Coronary artery (tissue), 2 donors: ENCODE results near the gene SNRNP25.

Experiments
- DNase-seq: peaks from one replicate; pipeline ENCODE4 v3.0.0-alpha.2; 2017; ENCODE audit warnings: low spot score
- H3K27ac ChIP-seq, 2 donors: fragments of 200-600 bp; sonication (generic); one replicate each; pipeline ENCODE4 v1.5.1; 2016 to 2019
- H3K4me3 ChIP-seq: fragments of 200-600 bp; sonication (generic); 2 replicates; pipeline ENCODE4 v1.5.1; 2016; ENCODE audit warnings: mild to moderate bottlenecking, moderate library complexity
- TF ChIP-seq, protein P1 (sequence below): fragments of 200-600 bp; sonication (generic); IDR thresholded peaks from one replicate; pipeline ENCODE4 v1.5.1; 2019; ENCODE audit warnings: antibody characterized with exemption

Gene SNRNP25

GRCh38 chr16:38941-39892 lies 14.4 kb upstream of the SNRNP25 start:
- Histone ChIP-seq H3K27ac (no peak overlapping the region), H3K4me3 (no peak overlapping the region)
- TF ChIP-seq, protein P1, sequence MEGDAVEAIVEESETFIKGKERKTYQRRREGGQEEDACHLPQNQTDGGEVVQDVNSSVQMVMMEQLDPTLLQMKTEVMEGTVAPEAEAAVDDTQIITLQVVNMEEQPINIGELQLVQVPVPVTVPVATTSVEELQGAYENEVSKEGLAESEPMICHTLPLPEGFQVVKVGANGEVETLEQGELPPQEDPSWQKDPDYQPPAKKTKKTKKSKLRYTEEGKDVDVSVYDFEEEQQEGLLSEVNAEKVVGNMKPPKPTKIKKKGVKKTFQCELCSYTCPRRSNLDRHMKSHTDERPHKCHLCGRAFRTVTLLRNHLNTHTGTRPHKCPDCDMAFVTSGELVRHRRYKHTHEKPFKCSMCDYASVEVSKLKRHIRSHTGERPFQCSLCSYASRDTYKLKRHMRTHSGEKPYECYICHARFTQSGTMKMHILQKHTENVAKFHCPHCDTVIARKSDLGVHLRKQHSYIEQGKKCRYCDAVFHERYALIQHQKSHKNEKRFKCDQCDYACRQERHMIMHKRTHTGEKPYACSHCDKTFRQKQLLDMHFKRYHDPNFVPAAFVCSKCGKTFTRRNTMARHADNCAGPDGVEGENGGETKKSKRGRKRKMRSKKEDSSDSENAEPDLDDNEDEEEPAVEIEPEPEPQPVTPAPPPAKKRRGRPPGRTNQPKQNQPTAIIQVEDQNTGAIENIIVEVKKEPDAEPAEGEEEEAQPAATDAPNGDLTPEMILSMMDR: no peak
- no peak for DNase-seq

DNA sequence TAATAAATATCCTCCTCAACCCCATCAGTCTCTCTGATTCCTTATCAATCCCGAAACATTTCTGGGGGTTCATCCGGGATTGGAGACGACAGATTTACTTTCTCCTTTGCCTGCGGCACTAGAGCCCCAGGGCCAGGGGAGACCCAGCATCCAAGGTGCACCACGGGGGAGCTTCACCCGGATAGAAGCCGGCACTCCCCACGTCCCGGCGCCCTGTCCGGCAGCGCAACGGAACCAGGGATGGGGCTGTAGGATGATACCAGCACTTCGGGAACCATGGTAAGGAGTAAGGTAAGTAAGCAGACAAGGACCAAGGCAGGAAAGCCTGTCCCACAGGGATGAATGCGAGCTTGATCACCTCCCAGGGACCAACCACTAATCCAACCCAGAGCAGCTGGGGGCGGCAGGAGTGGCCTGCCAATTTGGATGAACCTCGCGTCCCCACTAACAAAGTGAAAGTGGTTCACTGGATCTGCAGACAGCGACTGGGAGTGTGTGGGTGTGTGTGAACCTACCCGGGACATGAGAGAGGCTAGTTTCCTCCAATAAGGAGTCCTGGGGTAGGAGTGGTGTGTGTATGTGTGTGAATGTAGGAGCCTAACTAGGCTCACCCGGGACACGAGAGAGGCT lies 12.1 kb upstream of the SNRNP25 start:
- no peak for DNase-seq
- Histone ChIP-seq H3K27ac (no peak overlapping the region), H3K4me3 (peak overlapping the region; percentile 6)
- TF ChIP-seq, protein P1: no peak

- no peak overlapping the region for H3K4me3 ChIP-seq
- DNase-seq: no peak
Measured at GRCh38 chr16:42069-42457, 11.6 kb upstream of the SNRNP25 start.

GRCh38 chr16:42691-43090 lies 10.9 kb upstream of the SNRNP25 start:
- Histone ChIP-seq H3K4me3 (no peak overlapping the region), H3K27ac (no peak overlapping the region)
- TF ChIP-seq, protein P1: no peak
- no peak for DNase-seq

More at GRCh38 chr16:42069-42457, 11.6 kb upstream of the SNRNP25 start:
- TF ChIP-seq, protein P1: no peak
- no peak overlapping the region for H3K27ac ChIP-seq

DNA sequence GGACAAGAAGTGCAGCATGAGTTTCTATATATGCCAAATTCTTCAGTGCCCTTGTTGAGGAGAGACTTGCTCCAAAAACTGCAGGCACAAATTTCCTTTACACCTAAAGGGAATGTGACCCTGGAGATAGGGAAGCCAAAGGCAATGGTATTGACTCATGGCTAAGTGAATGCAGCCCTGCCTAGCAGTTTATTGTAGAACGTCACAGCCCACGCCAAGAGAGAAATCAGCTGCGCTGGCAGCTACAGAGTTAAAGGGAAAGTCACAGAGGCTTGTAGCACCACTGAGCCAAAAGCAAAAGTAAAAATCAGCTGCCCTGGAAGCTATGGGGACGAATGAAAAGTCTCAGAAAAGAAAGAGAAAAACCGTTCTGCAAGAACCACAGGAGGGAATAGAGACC lies 10.3 kb upstream of the SNRNP25 start:
- DNase-seq: no peak
- H3K27ac ChIP-seq: no peak overlapping the region
- TF ChIP-seq, protein P1: no peak

GRCh38 chr16:44655-45054 lies 9.0 kb upstream of the SNRNP25 start:
- H3K4me3 ChIP-seq: no peak overlapping the region
- no peak overlapping the region for H3K27ac ChIP-seq
- DNase-seq: no peak
- TF ChIP-seq, protein P1: no peak

More for the DNA sequence above, 10.3 kb upstream of the SNRNP25 start:
- no peak overlapping the region for H3K4me3 ChIP-seq
